ENCODE measurements around the gene NNMT. TPM values are rescaled to one million over a fixed set of nuclear protein-coding genes. Genes with fewer than 3 reads are reported as not detected.
"Not testable (repeated sequence)": the region's sequence is repeated elsewhere in the genome, so short reads cannot be mapped to it uniquely, and the experiment has no call there.

Gene NNMT
- total and polyA plus RNA-seq, 9 of the 15 experiments (the other 6 are each of a cell fraction or from before 2014, with no cell fraction given): 6.1 to 15.0 (median 11.2) TPM

GRCh38 chr11:114341667-114342066 lies 45.5 kb downstream of the NNMT start:
- BruUV-seq (replicated peaks); POLR2A ChIA-PET; DNase-seq (ENCODE audit: extremely low read depth in 1 of 4, low spot score in 3 of 4); FAIRE-seq; H3K4me3 ChIP-seq; ATAC-seq; H3K36me3 ChIP-seq (ENCODE audit: control insufficient read depth, insufficient read depth, low read length); H2AFZ ChIP-seq (ENCODE audit: low read depth, low read length); H3K27ac ChIP-seq (ENCODE audit: extremely low read depth, low read depth, low read length); H3K4me2 ChIP-seq (ENCODE audit: insufficient read depth, low read length); H4K20me1 ChIP-seq (replicated peaks; ENCODE audit: control insufficient read depth, insufficient read depth, low read length); H3K27me3 ChIP-seq (ENCODE audit: control insufficient read depth in 2 of 2, insufficient read depth in 2 of 2, low read length in 2 of 2); in situ Hi-C loops (cut with MboI); H3K79me2 ChIP-seq (ENCODE audit: control insufficient read depth, insufficient read depth, low read length); H3K9me1 ChIP-seq (ENCODE audit: control insufficient read depth, insufficient read depth, low read length); H3K9me3 ChIP-seq (replicated peaks; ENCODE audit: control insufficient read depth, insufficient read depth, low read depth, low read length); H3K9ac ChIP-seq (ENCODE audit: insufficient read depth in 1 of 2, low read depth in 2 of 2, low read length in 2 of 2): not testable (repeated sequence)
- CTCF ChIA-PET (ENCODE audit: low intra/inter-chr PET ratio): interaction anchor here (0.6 kb wide), 1 partner anchor 445 kb away, joined by 3 read pairs; no protein-coding TSS in a partner anchor
- H3K4me1 ChIP-seq (replicated peaks in 1 of 2; ENCODE audit: control insufficient read depth in 2 of 2, insufficient read depth in 2 of 2, low read length in 2 of 2): peaks cover 6 to 11% of the 10 kb centered on the region in 2 experiments; a peak in 3 of 5 replicates
- peak; percentile 94 for TF ChIP-seq ZNF146 (CRISPR knock-in tag; IDR thresholded peaks at IDR 0.05; ENCODE audit: unreplicated experiment)
- peak; percentile 70 for TF ChIP-seq BCOR (IDR thresholded peaks at IDR 0.05)
- TF ChIP-seq KDM1A (IDR thresholded peaks at IDR 0.05): peak; percentile 26 to 28; a peak in 1 of 4 replicates
- 59% methylated on average over 3 of the region's 3 CpGs for WGBS (ENCODE audit: insufficient coverage, low coverage, missing lambda C conversion rate)
- intact Hi-C loops (cut with micrococcal nuclease): loop anchor here (2.0 to 10.0 kb wide), 4 partner anchors 57 to 243 kb away; no protein-coding TSS in a partner anchor

GRCh38 chr11:114342476-114342875 lies 46.3 kb downstream of the NNMT start:
- H3K27ac ChIP-seq (ENCODE audit: extremely low read depth, low read depth, low read length): no peak overlapping the region
- no peak overlapping the region for H3K4me3 ChIP-seq
- POLR2A ChIA-PET: no interaction called here
- H3K4me2 ChIP-seq (ENCODE audit: insufficient read depth, low read length): no peak overlapping the region
- no peaks in the 10 kb centered on the region for H4K20me1 ChIP-seq (replicated peaks; ENCODE audit: control insufficient read depth, insufficient read depth, low read length)
- BruUV-seq (replicated peaks): no TSS peak
- H2AFZ ChIP-seq (ENCODE audit: low read depth, low read length): peak overlapping the region; percentile 71
- CTCF ChIA-PET (ENCODE audit: low intra/inter-chr PET ratio): no interaction called here
- FAIRE-seq (no peak), DNase-seq (ENCODE audit: extremely low read depth in 1 of 4, low spot score in 3 of 4) (no peak), ATAC-seq (no peak)
- no peaks in the 10 kb centered on the region for H3K9me1 ChIP-seq (ENCODE audit: control insufficient read depth, insufficient read depth, low read length)
- in situ Hi-C loops (cut with MboI): no loop called here
- no peaks in the 10 kb centered on the region for H3K79me2 ChIP-seq (ENCODE audit: control insufficient read depth, insufficient read depth, low read length)
- H3K36me3 ChIP-seq (ENCODE audit: control insufficient read depth, insufficient read depth, low read length): no peaks in the 10 kb centered on the region
- H3K9me3 ChIP-seq (replicated peaks; ENCODE audit: control insufficient read depth, insufficient read depth, low read depth, low read length): no peaks in the 10 kb centered on the region
- intact Hi-C loops (cut with micrococcal nuclease): loop anchor here (5.0 to 10.0 kb wide), 2 partner anchors 100 to 242 kb away; no protein-coding TSS in a partner anchor
- H3K4me1 ChIP-seq (replicated peaks in 1 of 2; ENCODE audit: control insufficient read depth in 2 of 2, insufficient read depth in 2 of 2, low read length in 2 of 2): peaks cover 6 to 11% of the 10 kb centered on the region in 2 experiments; a peak in 3 of 5 replicates
- H3K9ac ChIP-seq (ENCODE audit: insufficient read depth in 1 of 2, low read depth in 2 of 2, low read length in 2 of 2): no peak overlapping the region
- WGBS (ENCODE audit: insufficient coverage, low coverage, missing lambda C conversion rate): 75% methylated on average over 2 of the region's 2 CpGs
- H3K27me3 ChIP-seq (ENCODE audit: control insufficient read depth in 2 of 2, insufficient read depth in 2 of 2, low read length in 2 of 2): no peaks in the 10 kb centered on the region
- TF ChIP-seq SMAD2 (IDR thresholded peaks at IDR 0.05; ENCODE audit: low read depth, low read length): no peak
- TF ChIP-seq MEF2A (IDR thresholded peaks at IDR 0.05; ENCODE audit: control insufficient read depth, low read depth, low read length): no peak
- TF ChIP-seq FIP1L1 (IDR thresholded peaks at IDR 0.05; ENCODE audit: low read depth, low read length, poor library complexity, severe bottlenecking): no peak
- TF ChIP-seq HIVEP1 (CRISPR knock-in tag; IDR thresholded peaks at IDR 0.05): no peak

Measured in K562 (cell line).